IPS DF 6.9 (cell line): ENCODE measurements around the gene FBLL1.

Source experiments
- DNase-seq: peaks from one replicate; pipeline ENCODE4 v3.0.0-alpha.2; 2013; ENCODE audit warnings: low read depth, low spot score
- H3K27ac ChIP-seq: one replicate; pipeline ENCODE4 v1.5.1; 2013; ENCODE audit warnings: low read length, control low read depth
- H3K27me3 ChIP-seq: 2 replicates; pipeline ENCODE4 v1.6.1; 2013; ENCODE audit warnings: mild to moderate bottlenecking, low read length; ENCODE audit not compliant: control insufficient read depth, insufficient read depth
- H3K36me3 ChIP-seq: 2 replicates; pipeline ENCODE4 v1.6.1; 2013; ENCODE audit warnings: low read length; ENCODE audit not compliant: control insufficient read depth, insufficient read depth
- H3K4me1 ChIP-seq: 2 replicates; pipeline ENCODE4 v1.6.1; 2013; ENCODE audit warnings: low read length; ENCODE audit not compliant: control insufficient read depth, insufficient read depth
- H3K4me3 ChIP-seq: 2 replicates; pipeline ENCODE4 v1.5.1; 2013; ENCODE audit warnings: mild to moderate bottlenecking, low read length
- H3K9me3 ChIP-seq: 2 replicates; pipeline ENCODE4 v1.6.1; 2013; ENCODE audit warnings: low read length, inconsistent platforms; ENCODE audit not compliant: control insufficient read depth, insufficient read depth
- WGBS: extraction: QIAGEN DNeasy Blood & Tissue Kit; methylation state at CpG from one replicate; pipeline ENCODE4 v1.1.7; 2013; ENCODE audit warnings: mixed read lengths, missing lambda C conversion rate; ENCODE audit not compliant: insufficient read length, insufficient coverage; 5-methylcytosine and 5-hydroxymethylcytosine counted together

Gene FBLL1

GRCh38 chr5:168528521-168529373 is at the start of gene FBLL1:
FBLL1 (plus strand) TSS chr5:168529305; CDS start chr5:168529505, 200 bp downstream.
- Histone ChIP-seq H3K4me1 (peaks cover 2% of the 10 kb centered on the region; the same call in 1 of the 2 replicates), H3K9me3 (no peaks in the 10 kb centered on the region), H3K27ac (no peak within 1 kb of the TSS), H3K4me3 (peak within 1 kb of the TSS; percentile 42; the same call in 1 of the 2 replicates), H3K36me3 (no peaks in the 10 kb centered on the region), H3K27me3 (peaks cover 4% of the 10 kb centered on the region; the same call in 1 of the 2 replicates)
- DNase-seq = peak; percentile 52
- no CpG with 5 or more reads among the region's 38 CpGs for WGBS

DNA sequence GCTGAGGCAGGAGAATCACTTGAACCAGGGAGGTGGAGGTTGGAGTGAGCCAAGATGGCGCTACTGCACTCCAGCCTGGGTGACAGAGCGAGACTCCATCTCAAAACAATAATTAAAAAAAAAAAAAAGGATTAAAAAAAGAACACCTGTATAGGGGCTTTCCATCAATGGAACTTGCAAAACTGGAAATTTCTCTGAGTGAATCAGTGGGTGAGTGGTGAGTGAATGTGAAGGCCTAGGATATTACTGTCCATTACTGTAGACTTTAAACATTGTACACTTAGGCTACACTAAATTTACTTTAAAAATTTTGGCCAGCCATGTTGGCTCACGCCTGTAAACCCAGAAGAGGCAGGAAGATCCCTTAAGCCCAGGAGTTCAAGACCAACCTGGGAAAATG is 48.5 kb upstream of the FBLL1 start:
- no CpG with 5 or more reads among the region's 3 CpGs for WGBS
- Histone ChIP-seq H3K36me3 (no peaks in the 10 kb centered on the region), H3K27ac (no peak overlapping the region)

GRCh38 chr5:168481330-168481788 is 47.7 kb upstream of the FBLL1 start:
- H3K9me3 ChIP-seq = no peaks in the 10 kb centered on the region
- no peak overlapping the region for H3K27ac ChIP-seq
- WGBS = no CpG with 5 or more reads among the region's 4 CpGs
- no peak overlapping the region for H3K4me3 ChIP-seq
- no peaks in the 10 kb centered on the region for H3K36me3 ChIP-seq
- no peaks in the 10 kb centered on the region for H3K27me3 ChIP-seq
- no peak for DNase-seq
- no peaks in the 10 kb centered on the region for H3K4me1 ChIP-seq

More for the DNA sequence above, 48.5 kb upstream of the FBLL1 start:
- Histone ChIP-seq H3K9me3 (no peaks in the 10 kb centered on the region), H3K27me3 (no peaks in the 10 kb centered on the region), H3K4me1 (no peaks in the 10 kb centered on the region), H3K4me3 (no peak overlapping the region)
- no peak for DNase-seq

GRCh38 chr5:168482361-168482760 is 46.7 kb upstream of the FBLL1 start:
- no peaks in the 10 kb centered on the region for H3K4me1 ChIP-seq
- no peak overlapping the region for H3K4me3 ChIP-seq
- DNase-seq = no peak
- H3K27me3 ChIP-seq = no peaks in the 10 kb centered on the region
- no peaks in the 10 kb centered on the region for H3K9me3 ChIP-seq
- no peaks in the 10 kb centered on the region for H3K36me3 ChIP-seq
- no CpG with 5 or more reads among the region's 5 CpGs for WGBS
- no peak overlapping the region for H3K27ac ChIP-seq

GRCh38 chr5:168486136-168486879 is 42.8 kb upstream of the FBLL1 start, which contains the start of gene RARS1:
RARS1 (plus strand) TSS chr5:168486471; CDS start chr5:168486499, 28 bp downstream.
- no peak within 1 kb of the TSS for H3K27ac ChIP-seq
- no CpG with 5 or more reads among the region's 40 CpGs for WGBS
- H3K4me3 ChIP-seq = peak within 1 kb of the TSS; percentile 93
- no peaks in the 10 kb centered on the region for H3K9me3 ChIP-seq
- peak; percentile 91 for DNase-seq
- H3K27me3 ChIP-seq = no peaks in the 10 kb centered on the region
- H3K4me1 ChIP-seq = no peaks in the 10 kb centered on the region
- H3K36me3 ChIP-seq = peaks cover 3% of the 10 kb centered on the region; the same call in 1 of the 2 replicates

DNA sequence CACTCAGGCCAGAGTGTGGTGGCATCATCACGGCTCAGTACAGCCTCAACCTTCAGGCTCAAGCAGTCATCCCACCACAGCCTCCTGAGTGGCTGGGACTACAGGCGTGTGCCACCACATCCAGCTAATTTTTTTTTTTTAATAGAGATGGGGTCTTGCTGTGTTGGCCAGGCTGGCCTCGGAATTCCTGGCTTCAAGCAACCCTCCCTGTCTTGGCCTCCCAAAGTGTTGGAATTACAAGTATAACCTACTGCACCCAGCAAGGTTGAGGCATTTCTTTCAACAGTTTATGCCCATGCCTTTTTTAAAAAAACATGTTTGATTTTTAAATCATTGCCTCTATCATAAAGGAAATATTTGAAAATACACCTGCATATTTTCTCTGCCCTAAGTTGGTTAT is 40.0 kb upstream of the FBLL1 start:
- no peak overlapping the region for H3K4me3 ChIP-seq
- H3K27ac ChIP-seq = no peak overlapping the region
- peaks cover 11% of the 10 kb centered on the region; the same call in 1 of the 2 replicates for H3K36me3 ChIP-seq
- H3K9me3 ChIP-seq = no peaks in the 10 kb centered on the region
- H3K27me3 ChIP-seq = no peaks in the 10 kb centered on the region
- DNase-seq = no peak
- no CpG with 5 or more reads among the region's 3 CpGs for WGBS
- no peaks in the 10 kb centered on the region for H3K4me1 ChIP-seq

DNA sequence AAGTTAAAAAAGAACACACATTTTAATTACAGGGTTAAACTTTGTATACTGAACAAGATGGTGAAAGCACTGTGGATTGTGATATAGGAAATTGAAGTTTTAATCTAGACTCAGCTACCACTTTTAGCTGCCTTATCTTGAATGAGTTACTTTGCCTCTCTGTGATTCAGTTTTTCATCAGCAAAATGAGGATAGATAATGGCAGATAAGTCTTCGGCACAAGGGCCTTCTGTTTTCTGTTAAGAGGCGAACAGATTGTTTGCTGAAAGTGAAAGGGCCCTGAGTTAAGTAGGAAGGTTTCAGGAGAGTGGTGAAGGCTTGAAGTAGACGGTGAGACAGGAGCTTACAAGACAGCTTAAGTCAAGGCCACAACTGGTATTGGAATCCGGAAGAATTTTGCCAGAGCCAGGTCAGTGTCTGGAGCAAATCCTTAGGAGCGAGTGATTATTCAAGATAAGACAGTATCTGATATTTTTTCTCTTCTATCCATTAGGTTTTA is 35.0 kb upstream of the FBLL1 start:
- peaks cover 21% of the 10 kb centered on the region; the same call in 1 of the 2 replicates for H3K36me3 ChIP-seq
- DNase-seq = no peak
- no peaks in the 10 kb centered on the region for H3K27me3 ChIP-seq
- no peak overlapping the region for H3K27ac ChIP-seq
- H3K9me3 ChIP-seq = no peaks in the 10 kb centered on the region
- no peaks in the 10 kb centered on the region for H3K4me1 ChIP-seq
- H3K4me3 ChIP-seq = no peak overlapping the region
- WGBS = no CpG with 5 or more reads among the region's 5 CpGs

- Histone ChIP-seq H3K4me3 (no peak overlapping the region), H3K36me3 (peaks cover 16% of the 10 kb centered on the region; the same call in 1 of the 2 replicates), H3K4me1 (no peaks in the 10 kb centered on the region), H3K9me3 (no peaks in the 10 kb centered on the region), H3K27me3 (no peaks in the 10 kb centered on the region), H3K27ac (no peak overlapping the region)
- no CpG with 5 or more reads among the region's 7 CpGs for WGBS
- DNase-seq = no peak
These were observed 26.4 kb upstream of the FBLL1 start for GRCh38 chr5:168502563-168503237.

DNA sequence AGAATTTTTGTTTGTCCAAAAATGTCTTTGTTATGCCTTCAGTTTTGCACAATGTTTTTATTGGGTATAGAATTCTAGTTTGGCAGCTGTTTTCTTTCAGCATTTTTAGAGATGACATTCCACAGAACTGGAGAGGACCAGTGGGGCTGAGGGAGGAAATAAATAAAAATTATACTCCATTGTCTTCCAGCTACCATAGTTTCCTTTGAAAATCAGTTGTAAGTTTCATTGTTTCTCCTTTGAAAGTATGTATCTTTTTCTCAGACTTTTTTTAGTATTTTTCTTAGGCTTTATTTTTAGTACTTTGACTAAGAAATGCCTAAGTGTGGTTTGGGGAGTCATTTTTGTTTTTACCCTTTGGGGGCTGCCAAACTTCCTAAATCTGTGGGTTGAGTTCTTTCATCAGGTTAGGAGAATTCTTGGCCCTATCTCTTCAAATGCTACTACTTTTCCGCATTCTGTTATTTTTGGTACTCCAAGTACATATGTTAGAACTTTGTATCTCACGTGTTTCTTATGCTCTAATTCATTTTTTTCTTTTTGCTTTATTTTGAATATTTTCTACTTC is 15.2 kb upstream of the FBLL1 start:
- H3K36me3 ChIP-seq = peaks cover 17% of the 10 kb centered on the region; the same call in 1 of the 2 replicates
- no CpG with 5 or more reads among the region's 2 CpGs for WGBS

More for the DNA sequence above, 15.2 kb upstream of the FBLL1 start:
- H3K27ac ChIP-seq = no peak overlapping the region
- H3K4me3 ChIP-seq = no peak overlapping the region
- no peaks in the 10 kb centered on the region for H3K4me1 ChIP-seq
- DNase-seq = no peak
- no peaks in the 10 kb centered on the region for H3K9me3 ChIP-seq
- no peaks in the 10 kb centered on the region for H3K27me3 ChIP-seq
